Right ventricle myocardium superior (tissue), 1 donor: ENCODE measurements around the gene KASH5. TPM values are rescaled to one million over a fixed set of nuclear protein-coding genes. Genes with fewer than 3 reads are reported as not detected.
A peak's percentile ranks its signal among the peaks of the same experiment; 100 is the strongest.

Experiments used
- ATAC-seq: fragments of 200-7000 bp; cut with Tn5 transposase; one replicate; pipeline ENCODE4 v1.9.1; 2020; ENCODE audit warnings: mild to moderate bottlenecking; ENCODE audit not compliant: poor library complexity
- DNase-seq: peaks from one replicate; pipeline ENCODE4 v3.0.0-alpha.2; 2020
- intact Hi-C: fragments of 100-400 bp; cut with DNase I; formaldehyde crosslinking; loops from one replicate; pipeline ENCODE4 v1.11.2; 2022
- total RNA-seq: library from RNA; stranded (reverse); fragmentation: NEBNext Ultra II Directional; extraction: Animal tissue kit (Norgen Biotek cat#: 25700); gene quantifications from one replicate; pipeline ENCODE4 v1.2.1, GENCODE V29; 2021
- donor health status: DM: no; HTN: yes; CAD: no; lungs with severe emphysema.

The KASH5 gene
- total RNA-seq, 1 donor from 2014 or later = not detected

GRCh38 chr19:49428547-49429451, 40.8 kb downstream of the KASH5 start:
- DNase-seq = no peak
- no peak for ATAC-seq
- intact Hi-C loops = no loop called here

DNA sequence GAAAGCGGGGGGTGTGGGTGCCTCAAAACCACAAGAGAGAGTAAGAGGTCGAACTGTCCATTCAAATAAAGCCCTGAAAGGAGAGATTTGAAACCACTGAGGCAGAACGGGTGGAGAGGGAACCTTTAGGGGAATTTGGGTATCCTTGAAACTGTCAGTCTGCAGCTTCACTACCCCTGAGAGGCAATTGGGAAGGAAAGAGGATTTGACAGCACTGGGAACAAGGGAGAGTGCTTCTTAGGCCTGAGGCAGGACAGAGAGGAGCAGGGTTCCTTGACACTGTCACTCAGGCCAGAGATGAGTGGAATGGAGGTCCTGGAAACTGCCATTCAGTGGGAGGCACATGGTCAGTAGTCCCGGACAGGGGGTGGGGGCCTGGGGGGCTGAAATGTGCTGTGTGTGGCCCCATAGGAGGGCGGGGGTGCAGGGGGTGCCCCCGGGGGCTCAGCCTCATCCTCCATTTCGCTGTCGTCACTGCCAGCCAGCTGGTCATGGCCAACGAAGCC, 42.2 kb downstream of the KASH5 start:
- no peak for DNase-seq
- ATAC-seq = no peak
- intact Hi-C loops = no loop called here

- no peak for ATAC-seq
- no peak for DNase-seq
- intact Hi-C loops = no loop called here
Observed at GRCh38 chr19:49430678-49431329, 42.8 kb downstream of the KASH5 start.

GRCh38 chr19:49431330-49431749, 43.3 kb downstream of the KASH5 start:
- no peak for ATAC-seq
- intact Hi-C loops = no loop called here
- no peak for DNase-seq

GRCh38 chr19:49432141-49433073, 44.4 kb downstream of the KASH5 start:
- intact Hi-C loops = no loop called here
- no peak for DNase-seq
- ATAC-seq = no peak

DNA sequence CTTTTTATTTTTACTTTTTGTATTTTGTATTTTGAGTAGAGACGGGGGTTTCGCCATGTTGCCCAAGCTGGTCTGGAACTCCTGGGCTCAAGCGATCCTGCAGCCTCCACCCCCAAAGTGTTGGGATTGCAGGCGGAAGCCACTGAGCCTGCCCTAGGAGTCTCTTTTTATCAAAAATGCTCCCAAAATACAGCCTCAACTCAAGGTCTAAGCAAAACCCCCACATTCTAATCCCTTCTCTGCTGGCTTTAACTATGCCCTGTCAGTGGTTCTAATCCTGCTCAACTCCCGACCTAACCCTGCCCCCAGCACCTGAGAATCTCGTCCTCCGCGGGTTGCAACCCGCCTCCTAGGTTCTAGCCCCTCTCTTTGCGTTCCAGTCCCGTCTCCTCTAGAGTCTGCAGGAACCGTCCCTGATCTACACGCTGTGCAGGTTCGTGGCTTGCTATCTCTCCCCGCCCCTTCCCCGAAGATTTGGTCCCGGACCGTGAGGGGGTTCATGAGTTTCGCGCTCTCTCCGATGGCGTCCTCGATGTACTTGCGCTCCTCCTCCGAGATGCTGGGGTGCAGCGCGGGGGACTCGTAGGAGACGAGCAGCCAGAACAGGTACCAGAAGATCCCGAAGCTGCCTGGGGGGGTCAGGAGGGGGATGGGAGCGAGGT, 45.3 kb downstream of the KASH5 start:
- intact Hi-C loops = no loop called here
- DNase-seq (no peak), ATAC-seq (no peak)

DNA sequence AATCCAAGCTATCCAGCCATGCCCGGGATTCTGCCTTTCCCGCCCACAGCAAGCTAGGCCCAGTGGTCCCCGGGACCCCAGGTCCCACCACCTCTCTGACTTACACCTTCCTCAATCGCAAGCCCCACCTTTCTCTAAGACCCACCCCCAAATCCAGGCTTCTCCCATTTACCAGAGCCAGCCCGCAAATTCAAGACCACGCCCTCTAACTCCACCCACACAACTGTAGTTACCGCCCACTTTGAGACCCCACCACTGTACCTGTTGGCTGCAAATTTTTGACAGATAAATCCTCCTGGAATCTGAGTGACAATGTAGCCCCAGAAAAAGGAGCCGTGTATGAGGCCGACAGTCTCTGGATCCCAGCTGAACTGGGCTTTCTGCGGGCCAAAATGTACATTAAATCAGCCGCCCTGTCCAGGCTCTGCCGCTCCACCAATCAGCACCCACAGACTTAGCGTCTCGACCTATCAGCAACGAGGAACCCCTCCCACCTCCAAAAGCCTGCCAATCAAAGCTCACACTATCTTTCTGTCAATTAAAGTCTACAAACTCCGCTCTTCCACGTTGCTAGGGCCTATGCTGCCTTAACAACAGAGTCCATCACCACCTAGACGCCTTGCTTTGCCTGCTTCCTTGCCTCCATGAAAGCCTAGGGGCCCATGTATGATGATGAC, 47.0 kb downstream of the KASH5 start:
- ATAC-seq = no peak
- DNase-seq = no peak
- intact Hi-C loops = no loop called here

GRCh38 chr19:49435670-49436069, 47.6 kb downstream of the KASH5 start:
- no peak for ATAC-seq
- intact Hi-C loops = no loop called here
- no peak for DNase-seq

DNA sequence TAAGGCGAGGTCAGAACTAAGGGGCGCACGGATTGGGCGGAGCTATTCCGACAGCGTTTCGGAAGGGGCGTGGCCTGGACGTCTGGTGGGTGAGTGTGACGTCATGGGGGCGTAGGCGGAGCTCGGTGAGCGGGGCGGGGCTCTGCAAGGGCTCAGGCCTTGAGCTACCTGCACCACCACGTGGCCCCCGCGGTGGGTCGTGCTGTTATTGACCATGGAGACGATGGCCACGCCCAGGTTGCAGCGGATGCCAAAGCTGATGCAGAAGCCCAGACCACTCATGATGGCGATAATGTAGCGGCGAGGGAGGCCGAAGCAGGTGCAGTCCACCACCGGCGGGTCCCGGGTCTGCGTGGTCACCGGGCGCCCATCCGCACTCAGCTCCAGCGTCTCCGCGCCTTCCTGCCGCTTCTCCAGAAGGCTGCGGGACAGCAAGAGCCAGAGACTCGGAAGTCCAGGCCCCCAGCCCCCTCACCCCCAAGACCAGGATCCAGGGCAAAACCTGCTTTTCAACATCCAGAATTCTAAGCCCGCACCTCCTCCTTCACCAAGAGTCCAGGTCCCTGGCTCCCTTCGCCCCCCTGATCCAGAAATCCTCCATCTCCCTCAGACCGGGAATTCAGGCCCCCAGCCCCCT, 48.5 kb downstream of the KASH5 start:
- intact Hi-C loops = no loop called here
- no peak for ATAC-seq
- no peak for DNase-seq

DNA sequence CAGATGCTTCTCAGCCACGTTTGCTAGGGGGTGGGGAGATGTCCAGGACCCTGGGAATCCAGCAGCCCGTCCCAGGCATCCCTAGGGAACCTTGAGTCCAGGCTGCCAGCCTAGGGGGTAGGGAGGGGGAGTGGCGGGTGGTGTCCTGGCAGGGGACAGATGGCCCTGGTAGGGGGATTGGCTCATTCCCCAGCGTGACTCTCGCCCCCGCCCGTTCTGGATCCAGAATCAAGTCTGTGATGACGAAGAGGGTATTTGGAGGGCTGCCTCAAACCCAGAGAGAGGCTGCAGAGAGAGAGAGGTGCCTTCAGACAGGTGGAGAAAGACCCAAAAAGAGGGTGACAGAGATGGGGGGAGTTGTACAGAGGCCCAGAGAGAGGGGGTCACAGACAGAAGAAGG, 49.2 kb downstream of the KASH5 start:
- ATAC-seq = no peak
- intact Hi-C loops = no loop called here
- no peak for DNase-seq

- intact Hi-C loops = no loop called here
- ATAC-seq = no peak
- DNase-seq = no peak
Observed at GRCh38 chr19:49438261-49438660, 50.2 kb downstream of the KASH5 start.

DNA sequence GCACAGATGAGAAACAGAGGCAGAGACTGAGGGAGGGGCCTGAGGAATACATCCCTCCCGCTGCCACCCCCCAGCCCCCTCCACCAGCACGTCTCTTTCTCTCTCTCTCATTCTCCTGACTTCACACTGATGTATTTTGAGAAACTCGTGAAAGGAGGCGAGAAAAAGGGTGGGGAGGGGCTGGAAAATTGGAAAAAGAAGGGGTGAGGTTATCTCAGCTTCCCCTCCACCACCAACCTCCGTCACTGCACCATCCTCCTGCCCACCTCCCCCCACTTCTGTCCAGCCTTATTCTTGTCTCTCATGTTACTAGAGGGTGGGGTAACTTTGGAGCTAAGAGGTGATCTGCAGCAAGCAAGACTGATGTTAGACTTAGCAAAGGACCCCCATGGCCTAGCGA, 51.8 kb downstream of the KASH5 start:
- no peak for ATAC-seq
- intact Hi-C loops = loop anchor here (5.0 kb wide), 1 partner anchor 213 kb away; no protein-coding TSS in a partner anchor
- DNase-seq = no peak

DNA sequence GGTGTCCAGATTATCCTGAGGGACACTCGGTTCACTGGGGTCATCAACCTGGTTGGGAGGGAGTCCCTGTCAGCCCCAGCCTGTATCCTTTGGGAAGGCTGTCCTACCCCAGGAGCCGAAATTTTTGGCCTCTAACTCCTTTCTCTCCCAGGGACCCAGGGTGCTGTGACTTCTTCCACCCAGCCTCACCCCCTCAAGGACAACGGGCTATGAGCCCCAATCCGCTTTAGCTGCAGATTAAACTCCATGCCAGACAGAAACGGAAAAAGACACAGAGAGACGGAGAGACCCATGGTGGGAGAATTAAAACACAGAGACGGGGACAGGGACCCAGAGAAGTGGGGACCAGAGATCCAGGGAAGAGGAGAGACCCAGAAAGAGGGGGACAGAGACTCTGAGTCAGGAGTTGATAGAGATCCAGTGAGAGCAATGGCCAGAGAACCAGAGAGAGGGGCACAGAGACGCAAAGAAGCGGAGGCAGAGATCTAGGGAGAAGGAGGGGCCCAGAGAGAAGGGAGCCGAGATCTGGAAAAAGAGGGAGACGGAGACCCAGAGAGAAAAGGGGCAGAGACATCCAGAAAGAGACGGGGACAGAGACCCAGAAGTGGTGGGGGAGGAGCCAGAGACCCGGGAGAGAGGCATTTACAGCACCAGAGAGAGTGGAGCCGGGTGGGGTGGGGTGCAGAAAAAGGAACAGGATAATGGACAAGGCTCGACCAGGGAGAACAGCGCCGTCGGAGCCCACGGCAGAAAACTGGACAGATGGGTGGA, 52.6 kb downstream of the KASH5 start:
- DNase-seq = no peak

GRCh38 chr19:49441210-49441959, 53.3 kb downstream of the KASH5 start, which contains the start of gene SLC17A7:
Gene SLC17A7 (minus strand): TSS chr19:49441527. CDS start chr19:49441379, 148 bp downstream.
- peak; percentile 8 for ATAC-seq
- intact Hi-C loops = loop anchor here (5.0 kb wide), 1 partner anchor 214 kb away; no protein-coding TSS in a partner anchor

More for the DNA sequence above, 52.6 kb downstream of the KASH5 start:
- ATAC-seq = no peak
- intact Hi-C loops = loop anchor here (5.0 kb wide), 1 partner anchor 213 kb away; no protein-coding TSS in a partner anchor

GRCh38 chr19:49441960-49442350, 53.9 kb downstream of the KASH5 start:
- no peak for DNase-seq
- intact Hi-C loops = loop anchor here (2.0 to 5.0 kb wide), 2 partner anchors 49 to 215 kb away; no protein-coding TSS in a partner anchor
- no peak for ATAC-seq

More at GRCh38 chr19:49441210-49441959, 53.3 kb downstream of the KASH5 start, which contains the start of gene SLC17A7:
- DNase-seq = peak; percentile 73
